Thymus (tissue), 11 donors: Measurements from ENCODE around the gene ATP4A. TPM values are rescaled to one million over a fixed set of nuclear protein-coding genes. Genes with fewer than 3 reads are reported as not detected.
"Not testable (repeated sequence)": the region's sequence is repeated elsewhere in the genome, so short reads cannot be mapped to it uniquely, and the experiment has no call there.

Source experiments
- DNase-seq, 9 donors: peaks; one replicate each; pipeline ENCODE4 v3.0.0-alpha.2; 2013; ENCODE audit warnings: low spot score in 9 of 9, low read depth in 6 of 9, missing footprints in 1 of 9
- H3K27ac ChIP-seq, 2 donors: one replicate each; pipeline ENCODE4 v1.5.1; 2013; ENCODE audit warnings: control low read depth in 1 of 2, low read depth in 1 of 2, low read length in 1 of 2, mild to moderate bottlenecking in 1 of 2, moderate library complexity in 1 of 2
- H3K27me3 ChIP-seq, 2 donors: one replicate each; pipeline ENCODE4 v1.5.1; 2013; ENCODE audit warnings: low read length in 1 of 2; ENCODE audit not compliant: control insufficient read depth in 2 of 2, insufficient read depth in 1 of 2
- H3K36me3 ChIP-seq, 2 donors: one replicate each; pipeline ENCODE4 v1.5.1; 2013; ENCODE audit warnings: low read length in 1 of 2, mild to moderate bottlenecking in 1 of 2, moderate library complexity in 1 of 2; ENCODE audit not compliant: control insufficient read depth in 2 of 2, insufficient read depth in 2 of 2
- H3K4me1 ChIP-seq, 2 donors: one replicate each; pipeline ENCODE4 v1.5.1; 2013; ENCODE audit warnings: low read length in 2 of 2; ENCODE audit not compliant: control insufficient read depth in 2 of 2, insufficient read depth in 2 of 2
- H3K4me3 ChIP-seq, 2 donors: one replicate each; pipeline ENCODE4 v1.5.1; 2013; ENCODE audit warnings: low read length in 2 of 2, control low read depth in 1 of 2, mild to moderate bottlenecking in 1 of 2
- H3K9me3 ChIP-seq, 2 donors: one replicate each; pipeline ENCODE4 v1.5.1; 2013; ENCODE audit warnings: low read length in 1 of 2, mild to moderate bottlenecking in 1 of 2; ENCODE audit not compliant: control insufficient read depth in 2 of 2, insufficient read depth in 1 of 2
- WGBS: extraction: QIAGEN DNeasy Blood & Tissue Kit; methylation state at CpG from one replicate; pipeline ENCODE4 v1.1.7; 2013; 5-methylcytosine and 5-hydroxymethylcytosine counted together
- polyA plus RNA-seq: library from polyadenylated mRNA; stranded (reverse); fragments of 200-250 nt; gene quantifications from one replicate; pipeline ENCODE4 v1.2.3, GENCODE V29; 2013
- total RNA-seq: library from RNA; stranded (reverse); fragments of 120-200 nt; gene quantifications from one replicate; pipeline ENCODE4 v1.2.4, GENCODE V29; 2013
- donor health status: healthy.

The ATP4A gene
- total and polyA plus RNA-seq, 2 donors = 0.42 to 1.1 TPM

DNA sequence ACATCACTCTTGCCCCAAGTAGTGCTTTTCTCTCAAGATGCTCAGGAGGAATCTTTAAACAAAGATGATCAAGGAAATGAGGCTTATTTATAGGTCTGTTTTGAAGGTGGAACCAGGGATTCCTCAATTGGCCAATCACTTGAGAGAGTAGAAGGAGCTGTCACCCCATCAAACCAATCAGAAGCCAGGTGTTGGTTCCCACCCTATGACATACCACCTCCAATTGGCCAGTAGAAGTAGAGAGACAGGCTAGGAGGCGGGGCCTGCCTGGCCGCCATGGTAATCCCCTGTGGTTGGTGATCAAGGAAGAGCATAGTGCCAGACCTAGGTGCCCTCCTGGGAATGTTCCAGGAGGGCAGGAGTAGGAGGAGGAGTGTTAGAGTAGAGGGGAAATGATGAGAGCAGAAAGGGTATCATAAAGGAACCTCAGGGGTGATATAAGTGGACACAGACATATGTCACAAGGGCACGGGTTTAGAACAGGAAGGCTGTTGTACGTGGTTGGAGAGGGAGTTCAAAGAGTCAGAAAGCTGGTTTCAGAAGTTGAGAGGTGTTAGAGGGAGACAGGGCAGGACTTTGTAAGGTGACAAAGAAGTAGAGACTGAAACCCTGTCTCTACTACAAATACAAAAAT lies 33.0 kb upstream of the ATP4A start:
- 68% methylated on average over 4 of the region's 4 CpGs for WGBS
- DNase-seq = no peak

DNA sequence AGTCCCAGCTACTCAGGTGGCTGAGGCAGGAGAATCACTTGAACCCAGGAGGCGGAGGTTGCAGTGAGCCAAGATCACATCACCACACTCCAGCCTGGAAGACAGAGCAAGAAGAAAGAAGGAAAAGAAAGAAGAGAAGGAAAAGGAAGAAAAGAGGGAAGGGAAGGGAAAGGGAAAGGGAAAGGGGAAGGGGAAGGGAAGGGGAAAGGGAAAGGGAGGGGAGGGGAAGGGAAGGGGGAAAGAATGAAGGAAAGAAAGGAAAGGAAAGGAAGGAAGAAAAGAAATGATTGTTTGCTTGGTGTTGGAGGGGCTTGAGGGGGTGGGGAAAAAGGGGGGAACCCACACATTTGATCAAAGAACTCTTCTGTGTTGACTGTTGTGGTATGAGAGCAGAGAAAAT lies 32.5 kb upstream of the ATP4A start:
- Histone ChIP-seq H3K36me3 (no peaks in the 10 kb centered on the region), H3K27me3 (no peaks in the 10 kb centered on the region), H3K4me1 (no peaks in the 10 kb centered on the region), H3K9me3 (no peaks in the 10 kb centered on the region), H3K4me3 (no peak overlapping the region), H3K27ac (no peak overlapping the region)
- DNase-seq = no peak
- 100% methylated on average over 1 of the region's 1 CpG for WGBS

More for the DNA sequence above, 33.0 kb upstream of the ATP4A start:
- Histone ChIP-seq H3K4me1 (no peaks in the 10 kb centered on the region), H3K27me3 (no peaks in the 10 kb centered on the region), H3K4me3 (no peak overlapping the region), H3K36me3 (no peaks in the 10 kb centered on the region), H3K9me3 (no peaks in the 10 kb centered on the region), H3K27ac (no peak overlapping the region)

DNA sequence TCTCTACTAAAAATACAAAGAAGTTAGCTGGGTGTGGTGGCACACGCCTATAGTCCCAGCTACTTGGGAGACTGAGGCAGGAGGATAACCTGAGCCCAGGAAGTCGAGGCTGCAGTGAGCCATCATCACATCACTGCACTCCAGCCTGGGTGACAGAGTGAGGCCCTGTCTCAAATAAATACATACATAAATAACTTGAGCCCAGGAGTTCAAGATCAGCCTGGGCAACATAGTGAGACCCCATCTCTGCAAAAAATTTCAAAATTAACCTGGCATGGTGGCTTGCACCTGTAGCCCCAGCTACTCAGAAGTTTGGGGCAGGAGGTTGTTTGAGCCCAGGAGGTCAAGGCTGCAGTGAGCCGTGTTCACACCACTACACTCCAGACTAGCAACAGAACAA lies 31.6 kb upstream of the ATP4A start:
- H3K4me1 ChIP-seq, H3K27ac ChIP-seq, H3K27me3 ChIP-seq, DNase-seq, H3K9me3 ChIP-seq, H3K36me3 ChIP-seq, H3K4me3 ChIP-seq: not testable (repeated sequence)
- 92% methylated on average over 3 of the region's 3 CpGs for WGBS

DNA sequence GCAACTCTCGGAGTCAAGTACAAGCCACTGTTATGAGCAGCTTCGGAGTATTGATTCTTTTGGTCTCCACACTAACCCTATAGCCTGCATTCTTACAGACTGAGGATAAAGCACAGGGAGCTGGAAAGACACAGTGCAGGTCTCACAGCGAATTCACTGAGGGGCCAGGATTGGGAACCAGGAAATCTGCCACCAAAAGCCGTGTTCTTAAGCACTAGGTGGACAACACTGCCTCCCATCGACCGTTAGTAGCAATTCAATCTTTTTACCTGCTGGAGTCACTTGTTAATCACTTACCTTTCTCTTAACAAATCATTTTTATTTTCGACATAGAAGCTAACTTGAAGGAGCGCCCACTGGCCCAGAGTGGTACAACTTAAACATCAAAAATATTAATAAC lies 28.8 kb upstream of the ATP4A start:
- H3K4me3 ChIP-seq = no peak overlapping the region
- no peaks in the 10 kb centered on the region for H3K4me1 ChIP-seq
- H3K27ac ChIP-seq = no peak overlapping the region
- H3K27me3 ChIP-seq = no peaks in the 10 kb centered on the region
- peak in 3 of 9 donors; percentile 4 to 24 (median 24) for DNase-seq
- H3K36me3 ChIP-seq = no peaks in the 10 kb centered on the region
- 28% methylated on average over 8 of the region's 8 CpGs for WGBS
- H3K9me3 ChIP-seq = no peaks in the 10 kb centered on the region

DNA sequence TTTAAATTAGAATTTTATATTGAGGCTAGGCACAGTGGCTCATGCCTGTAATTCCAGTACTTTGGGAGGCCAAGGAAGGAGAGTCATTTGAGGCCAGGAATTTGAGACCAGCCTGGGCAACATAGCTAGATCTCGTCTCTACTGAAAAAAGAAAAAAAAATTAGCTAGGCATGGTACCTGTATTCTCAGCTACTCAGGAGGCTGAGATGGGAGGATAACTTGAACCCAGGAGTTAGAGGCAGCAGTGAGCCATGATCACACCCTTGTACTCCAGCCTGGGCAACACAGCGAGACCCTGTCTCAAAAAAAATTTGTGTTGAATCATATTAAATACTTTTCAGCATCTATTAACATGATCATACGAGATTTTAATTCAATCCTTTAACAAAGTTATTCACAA lies 27.4 kb upstream of the ATP4A start:
- no peaks in the 10 kb centered on the region for H3K36me3 ChIP-seq
- H3K9me3 ChIP-seq = peaks cover 0 to 2% of the 10 kb centered on the region in 2 donors
- WGBS = 95% methylated on average over 3 of the region's 3 CpGs
- H3K4me1 ChIP-seq = no peaks in the 10 kb centered on the region
- H3K27me3 ChIP-seq = peaks cover 0 to 2% of the 10 kb centered on the region in 2 donors
- no peak overlapping the region for H3K4me3 ChIP-seq
- DNase-seq = no peak
- H3K27ac ChIP-seq = no peak overlapping the region

DNA sequence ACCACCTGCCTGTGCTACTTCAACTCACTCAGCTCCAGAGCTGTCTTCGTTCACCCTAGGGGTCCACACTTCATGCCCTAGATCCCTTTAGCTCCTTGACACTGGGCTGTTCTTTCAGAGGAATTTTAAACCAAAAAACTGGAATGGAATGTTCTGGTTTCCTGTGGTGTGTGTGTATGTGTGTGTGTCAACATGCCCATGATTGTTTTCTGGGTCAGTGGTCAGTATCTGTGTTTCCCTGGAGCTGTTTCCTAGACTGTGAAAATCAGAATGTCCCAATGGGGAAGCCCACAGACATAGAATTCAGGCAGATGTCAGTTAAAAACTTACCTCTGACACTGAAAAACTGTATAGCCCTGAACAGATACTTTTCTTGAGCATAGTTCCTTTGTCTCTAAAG lies 23.9 kb upstream of the ATP4A start:
- 60% methylated on average over 1 of the region's 1 CpG for WGBS
- peaks cover 0 to 3% of the 10 kb centered on the region in 2 donors for H3K9me3 ChIP-seq
- H3K27me3 ChIP-seq = peaks cover 0 to 3% of the 10 kb centered on the region in 2 donors
- H3K4me3 ChIP-seq = no peak overlapping the region
- no peaks in the 10 kb centered on the region for H3K36me3 ChIP-seq
- no peak overlapping the region for H3K27ac ChIP-seq
- H3K4me1 ChIP-seq = no peaks in the 10 kb centered on the region
- DNase-seq = no peak

DNA sequence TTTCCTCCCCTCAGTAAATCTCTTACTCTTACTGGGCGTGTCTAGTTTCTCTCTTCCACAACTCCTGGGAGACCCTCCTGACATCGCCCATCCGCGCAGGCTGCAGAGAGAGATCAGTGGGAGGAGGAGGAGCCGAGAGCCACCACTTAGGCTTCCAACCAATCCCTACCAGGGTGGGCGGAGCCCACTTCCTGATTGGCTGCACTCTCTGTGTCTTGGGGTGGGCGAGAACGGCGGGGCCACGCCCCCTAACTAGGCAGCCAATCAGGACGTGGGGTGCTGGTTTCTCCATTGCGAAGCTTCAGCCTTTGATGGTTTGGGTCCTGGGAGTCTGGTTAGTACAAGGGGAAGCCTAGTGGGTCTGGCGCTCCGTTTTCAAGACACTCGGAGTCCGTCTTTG lies 22.4 kb upstream of the ATP4A start, which contains the start of gene PMIS2:
TSS of gene PMIS2 (plus strand) at position 326 of the 400 bp plus-strand sequence. CDS start 87 bp downstream, outside the sequence.
- 61% methylated on average over 16 of the region's 16 CpGs for WGBS
- peaks cover 0 to 3% of the 10 kb centered on the region in 2 donors for H3K9me3 ChIP-seq
- no peak within 1 kb of the TSS for H3K27ac ChIP-seq
- no peak for DNase-seq
- H3K4me3 ChIP-seq = no peak within 1 kb of the TSS
- H3K27me3 ChIP-seq = peaks cover 0 to 3% of the 10 kb centered on the region in 2 donors
- H3K4me1 ChIP-seq = no peaks in the 10 kb centered on the region
- H3K36me3 ChIP-seq = no peaks in the 10 kb centered on the region

DNA sequence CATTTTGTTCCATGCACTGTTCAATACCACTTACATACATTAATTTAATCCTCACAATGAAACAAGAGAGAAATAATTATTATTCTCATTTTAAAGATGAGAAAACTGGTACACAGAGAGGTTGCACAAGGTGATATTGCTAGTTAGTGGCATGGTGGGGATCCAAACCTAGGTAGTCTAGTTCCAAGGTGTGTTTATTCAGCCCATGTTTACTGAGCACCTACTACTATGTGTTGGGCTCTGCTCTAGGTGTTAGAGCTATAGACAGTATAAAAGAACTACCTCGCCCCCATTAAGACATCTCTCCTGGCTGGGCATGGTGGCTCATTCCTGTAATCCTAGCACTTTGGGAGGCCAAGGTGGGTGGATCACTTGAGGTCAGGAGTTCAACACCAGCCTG lies 19.3 kb upstream of the ATP4A start:
- no peak overlapping the region for H3K4me3 ChIP-seq
- 94% methylated on average over 1 of the region's 1 CpG for whole genome bisulfite sequencing
- H3K36me3 ChIP-seq = no peaks in the 10 kb centered on the region
- H3K4me1 ChIP-seq = no peaks in the 10 kb centered on the region
- H3K27me3 ChIP-seq = peaks cover 0 to 3% of the 10 kb centered on the region in 2 donors
- no peak overlapping the region for H3K27ac ChIP-seq
- peaks cover 0 to 5% of the 10 kb centered on the region in 2 donors for H3K9me3 ChIP-seq
- DNase-seq = no peak

DNA sequence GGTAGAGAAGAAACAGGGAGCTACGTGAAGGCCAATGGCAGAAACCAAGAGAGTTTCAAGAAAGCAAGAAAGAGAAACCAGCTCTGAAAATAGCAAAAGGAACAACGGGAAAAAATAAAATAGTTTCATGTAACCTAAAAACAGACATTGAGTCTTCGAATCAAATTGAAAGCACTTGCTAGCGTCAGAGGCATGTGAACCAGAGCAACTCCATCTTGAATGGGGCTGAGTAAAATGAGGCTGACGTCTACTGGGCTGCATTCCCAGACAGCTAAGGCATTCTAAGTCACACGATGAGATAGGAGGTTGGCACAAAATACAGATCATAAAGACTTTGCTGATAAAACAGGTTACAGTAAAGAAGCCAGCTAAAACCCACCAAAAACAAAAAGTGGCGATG lies 15.2 kb upstream of the ATP4A start:
- H3K36me3 ChIP-seq = no peaks in the 10 kb centered on the region
- peaks cover 6 to 22% of the 10 kb centered on the region in 2 donors for H3K9me3 ChIP-seq
- no peak overlapping the region for H3K27ac ChIP-seq
- no peak overlapping the region for H3K4me3 ChIP-seq
- no peaks in the 10 kb centered on the region for H3K27me3 ChIP-seq
- DNase-seq = no peak
- no peaks in the 10 kb centered on the region for H3K4me1 ChIP-seq
- WGBS = 80% methylated on average over 7 of the region's 7 CpGs
